Fibroblast of lung (primary cell): ENCODE measurements around the gene BAZ1A.

Experiments used
- EZH2 ChIP-seq: IDR thresholded peaks from 2 replicates; pipeline ENCODE4 v1.5.1; 2012; ENCODE audit warnings: low read length, control low read depth, mild to moderate bottlenecking; ENCODE audit errors: missing control alignments
- TF ChIP-seq, protein P1 (sequence below), 2 donors: IDR thresholded peaks in 1 of 2; conservative IDR thresholded peaks in 1 of 2; 1 replicate in 1 of 2; 2 replicates in 1 of 2; pipeline ENCODE4 v1.5.1; 2011 to 2012; ENCODE audit warnings: low read length in 2 of 2, control low read depth in 1 of 2, inconsistent platforms in 1 of 2, low read depth in 1 of 2, mild to moderate bottlenecking in 1 of 2

DNA sequence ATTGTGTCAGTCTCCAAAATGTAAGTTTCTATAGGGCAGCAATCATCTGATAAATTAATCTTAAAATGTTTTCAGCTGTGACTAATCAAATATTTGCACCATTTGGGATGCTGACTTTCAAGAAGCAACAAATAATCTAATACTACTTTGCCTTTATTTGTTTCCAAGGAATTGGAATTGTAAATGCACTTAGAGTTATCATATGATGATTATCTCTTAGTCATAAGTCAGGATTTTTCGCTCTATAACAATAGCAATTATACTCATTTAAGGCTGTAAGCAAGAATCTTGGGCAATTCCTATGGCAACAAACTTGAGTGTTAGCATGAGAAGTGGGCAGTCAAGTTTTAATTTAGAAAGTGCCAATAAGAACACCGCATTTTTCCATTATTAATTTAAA is 13.0 kb upstream of the BAZ1A start:
- TF ChIP-seq, protein P1, sequence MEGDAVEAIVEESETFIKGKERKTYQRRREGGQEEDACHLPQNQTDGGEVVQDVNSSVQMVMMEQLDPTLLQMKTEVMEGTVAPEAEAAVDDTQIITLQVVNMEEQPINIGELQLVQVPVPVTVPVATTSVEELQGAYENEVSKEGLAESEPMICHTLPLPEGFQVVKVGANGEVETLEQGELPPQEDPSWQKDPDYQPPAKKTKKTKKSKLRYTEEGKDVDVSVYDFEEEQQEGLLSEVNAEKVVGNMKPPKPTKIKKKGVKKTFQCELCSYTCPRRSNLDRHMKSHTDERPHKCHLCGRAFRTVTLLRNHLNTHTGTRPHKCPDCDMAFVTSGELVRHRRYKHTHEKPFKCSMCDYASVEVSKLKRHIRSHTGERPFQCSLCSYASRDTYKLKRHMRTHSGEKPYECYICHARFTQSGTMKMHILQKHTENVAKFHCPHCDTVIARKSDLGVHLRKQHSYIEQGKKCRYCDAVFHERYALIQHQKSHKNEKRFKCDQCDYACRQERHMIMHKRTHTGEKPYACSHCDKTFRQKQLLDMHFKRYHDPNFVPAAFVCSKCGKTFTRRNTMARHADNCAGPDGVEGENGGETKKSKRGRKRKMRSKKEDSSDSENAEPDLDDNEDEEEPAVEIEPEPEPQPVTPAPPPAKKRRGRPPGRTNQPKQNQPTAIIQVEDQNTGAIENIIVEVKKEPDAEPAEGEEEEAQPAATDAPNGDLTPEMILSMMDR (conservative IDR thresholded peaks at IDR 0.05 in 1 of 2, IDR thresholded peaks at IDR 0.05 in 1 of 2; ENCODE audit: low read depth in 1 of 2, low read length in 2 of 2), result no peak
- TF ChIP-seq EZH2, result no peak
